HL-60 (cell line): ENCODE data around the gene WDR1.

Experiments
- TF ChIP-seq, protein P1 (sequence below): IDR thresholded peaks from one replicate; pipeline ENCODE4 v1.5.1; 2011; ENCODE audit warnings: low read length, control low read depth, inconsistent platforms; ENCODE audit not compliant: insufficient read depth
- TF ChIP-seq, protein P2 (sequence below): IDR thresholded peaks from 2 replicates; pipeline ENCODE4 v1.6.1; 2012; ENCODE audit warnings: low read depth; ENCODE audit not compliant: insufficient replicate concordance

DNA sequence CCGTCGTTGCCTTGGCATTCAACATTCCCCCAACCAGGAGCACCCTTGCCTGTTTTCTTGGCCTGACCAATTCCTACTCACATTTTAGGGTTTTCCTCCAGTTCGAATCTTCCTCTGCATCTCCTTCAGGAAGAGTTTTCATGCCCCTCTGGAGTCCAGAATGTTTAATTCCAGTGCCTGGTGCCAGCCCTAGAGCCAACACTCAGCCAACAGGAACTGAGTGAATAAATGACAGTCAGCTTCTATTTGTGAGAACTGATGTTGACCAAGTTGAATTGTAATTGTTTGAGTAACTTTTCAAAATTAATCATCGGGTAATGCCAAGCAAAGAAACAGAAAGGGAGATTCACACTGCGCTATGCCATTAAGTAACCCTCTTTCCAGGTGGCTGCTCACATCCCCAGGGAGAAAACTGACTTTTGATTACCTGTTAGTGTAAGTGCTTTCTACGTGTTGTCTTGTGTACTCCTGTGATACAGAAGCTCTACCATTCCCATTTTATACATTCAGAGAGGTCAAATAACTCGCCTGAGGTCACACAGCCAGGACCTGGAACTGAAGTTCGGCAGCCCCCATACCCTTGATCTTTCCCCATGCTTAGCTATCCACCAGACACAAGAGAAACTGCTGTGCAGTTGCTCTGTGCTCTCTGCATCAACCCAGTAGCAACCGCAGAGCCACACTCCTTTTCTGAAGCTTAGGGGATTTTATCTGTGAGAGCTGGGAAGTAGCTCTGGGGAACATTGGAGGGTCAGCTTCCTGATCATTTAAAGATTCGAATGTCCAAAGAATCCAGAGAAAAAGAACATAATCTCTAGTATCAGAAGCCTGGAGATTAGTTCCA lies 76.3 kb downstream of the WDR1 start:
- TF ChIP-seq, protein P1, sequence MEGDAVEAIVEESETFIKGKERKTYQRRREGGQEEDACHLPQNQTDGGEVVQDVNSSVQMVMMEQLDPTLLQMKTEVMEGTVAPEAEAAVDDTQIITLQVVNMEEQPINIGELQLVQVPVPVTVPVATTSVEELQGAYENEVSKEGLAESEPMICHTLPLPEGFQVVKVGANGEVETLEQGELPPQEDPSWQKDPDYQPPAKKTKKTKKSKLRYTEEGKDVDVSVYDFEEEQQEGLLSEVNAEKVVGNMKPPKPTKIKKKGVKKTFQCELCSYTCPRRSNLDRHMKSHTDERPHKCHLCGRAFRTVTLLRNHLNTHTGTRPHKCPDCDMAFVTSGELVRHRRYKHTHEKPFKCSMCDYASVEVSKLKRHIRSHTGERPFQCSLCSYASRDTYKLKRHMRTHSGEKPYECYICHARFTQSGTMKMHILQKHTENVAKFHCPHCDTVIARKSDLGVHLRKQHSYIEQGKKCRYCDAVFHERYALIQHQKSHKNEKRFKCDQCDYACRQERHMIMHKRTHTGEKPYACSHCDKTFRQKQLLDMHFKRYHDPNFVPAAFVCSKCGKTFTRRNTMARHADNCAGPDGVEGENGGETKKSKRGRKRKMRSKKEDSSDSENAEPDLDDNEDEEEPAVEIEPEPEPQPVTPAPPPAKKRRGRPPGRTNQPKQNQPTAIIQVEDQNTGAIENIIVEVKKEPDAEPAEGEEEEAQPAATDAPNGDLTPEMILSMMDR: no peak
- TF ChIP-seq, protein P2, sequence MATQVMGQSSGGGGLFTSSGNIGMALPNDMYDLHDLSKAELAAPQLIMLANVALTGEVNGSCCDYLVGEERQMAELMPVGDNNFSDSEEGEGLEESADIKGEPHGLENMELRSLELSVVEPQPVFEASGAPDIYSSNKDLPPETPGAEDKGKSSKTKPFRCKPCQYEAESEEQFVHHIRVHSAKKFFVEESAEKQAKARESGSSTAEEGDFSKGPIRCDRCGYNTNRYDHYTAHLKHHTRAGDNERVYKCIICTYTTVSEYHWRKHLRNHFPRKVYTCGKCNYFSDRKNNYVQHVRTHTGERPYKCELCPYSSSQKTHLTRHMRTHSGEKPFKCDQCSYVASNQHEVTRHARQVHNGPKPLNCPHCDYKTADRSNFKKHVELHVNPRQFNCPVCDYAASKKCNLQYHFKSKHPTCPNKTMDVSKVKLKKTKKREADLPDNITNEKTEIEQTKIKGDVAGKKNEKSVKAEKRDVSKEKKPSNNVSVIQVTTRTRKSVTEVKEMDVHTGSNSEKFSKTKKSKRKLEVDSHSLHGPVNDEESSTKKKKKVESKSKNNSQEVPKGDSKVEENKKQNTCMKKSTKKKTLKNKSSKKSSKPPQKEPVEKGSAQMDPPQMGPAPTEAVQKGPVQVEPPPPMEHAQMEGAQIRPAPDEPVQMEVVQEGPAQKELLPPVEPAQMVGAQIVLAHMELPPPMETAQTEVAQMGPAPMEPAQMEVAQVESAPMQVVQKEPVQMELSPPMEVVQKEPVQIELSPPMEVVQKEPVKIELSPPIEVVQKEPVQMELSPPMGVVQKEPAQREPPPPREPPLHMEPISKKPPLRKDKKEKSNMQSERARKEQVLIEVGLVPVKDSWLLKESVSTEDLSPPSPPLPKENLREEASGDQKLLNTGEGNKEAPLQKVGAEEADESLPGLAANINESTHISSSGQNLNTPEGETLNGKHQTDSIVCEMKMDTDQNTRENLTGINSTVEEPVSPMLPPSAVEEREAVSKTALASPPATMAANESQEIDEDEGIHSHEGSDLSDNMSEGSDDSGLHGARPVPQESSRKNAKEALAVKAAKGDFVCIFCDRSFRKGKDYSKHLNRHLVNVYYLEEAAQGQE: no peak
